Measurements from ENCODE around the gene IL4I1. TPM values are rescaled to one million over a fixed set of nuclear protein-coding genes. Genes with fewer than 3 reads are reported as not detected.
A peak's percentile ranks its signal among the peaks of the same experiment; 100 is the strongest.

IL4I1 gene
- total and polyA plus RNA-seq, 2 of the 8 experiments (the other 6 are each of a cell fraction or from before 2014, with no cell fraction given) = 0.41 to 0.76 TPM

- Histone ChIP-seq H4K8ac (ENCODE audit: extremely low read depth, insufficient read depth, low read length) (peak overlapping the region; percentile 7; the same call in 1 of the 2 replicates), H3K18ac (ENCODE audit: extremely low read depth, low read length) (no peak overlapping the region), H4K20me1 (replicated peaks in 1 of 2; ENCODE audit: control insufficient read depth in 1 of 2, insufficient read depth in 2 of 2, low read length in 2 of 2) (peaks cover 17 to 28% of the 10 kb centered on the region in 2 experiments), H3K27ac (ENCODE audit: low read depth, low read length) (no peak overlapping the region), H4K91ac (replicated peaks; ENCODE audit: insufficient read length, low read length) (no peak overlapping the region), H3K56ac (replicated peaks; ENCODE audit: insufficient read length, low read depth, low read length) (no peak overlapping the region), H4K5ac (ENCODE audit: insufficient read length, low read depth, low read length) (no peak overlapping the region), H2BK12ac (ENCODE audit: low read depth, low read length) (0 out of 2 replicates have a peak overlapping the region, but pooled peaks have one; percentile 18), H3K4ac (replicated peaks; ENCODE audit: insufficient read length, low read depth, low read length) (no peak overlapping the region), H3K23ac (ENCODE audit: insufficient read length) (no peak overlapping the region), H2BK15ac (ENCODE audit: low read length) (no peak overlapping the region), H3K79me2 (ENCODE audit: control insufficient read depth in 1 of 2, insufficient read depth in 2 of 2, low read length in 2 of 2) (peaks cover 17 to 63% of the 10 kb centered on the region in 2 experiments), H3K9me3 (ENCODE audit: insufficient read depth in 2 of 2, low read depth in 1 of 2, low read length in 1 of 2) (no peaks in the 10 kb centered on the region), H3K4me2 (ENCODE audit: insufficient read depth in 1 of 2, low read depth in 2 of 2, low read length in 2 of 2) (peak overlapping the region; percentile 60 to 96), H3K23me2 (ENCODE audit: low read depth, low read length) (peaks cover 9% of the 10 kb centered on the region), H3K27me3 (replicated peaks in 1 of 4; ENCODE audit: control insufficient read depth in 3 of 4, extremely low read depth in 1 of 4, insufficient read depth in 3 of 4, low read length in 3 of 4) (no peaks in the 10 kb centered on the region), H2AFZ (ENCODE audit: low read length) (no peak overlapping the region), H3K4me3 (ENCODE audit: extremely low read depth in 1 of 4, insufficient read depth in 2 of 4, low read depth in 3 of 4, low read length in 4 of 4) (peak overlapping the region in 2 of 4 experiments; percentile 11 to 90; a peak in 5 of 8 replicates), H2BK120ac (replicated peaks; ENCODE audit: low read depth, low read length) (no peak overlapping the region), H2AK5ac (ENCODE audit: low read depth, low read length) (0 out of 2 replicates have a peak overlapping the region, but pooled peaks have one; percentile 42), H3K79me1 (ENCODE audit: low read depth, low read length) (peaks cover 17% of the 10 kb centered on the region), H2BK20ac (ENCODE audit: low read length) (no peak overlapping the region), H3K14ac (ENCODE audit: insufficient read length) (no peak overlapping the region), H3K36me3 (ENCODE audit: control insufficient read depth in 2 of 4, insufficient read depth in 4 of 4, low read length in 3 of 4) (peaks cover 19 to 36% (median 28%) of the 10 kb centered on the region in 4 experiments), H3K9ac (replicated peaks in 1 of 4; ENCODE audit: extremely low read depth in 1 of 4, low read depth in 3 of 4, low read length in 3 of 4) (peak overlapping the region in 2 of 4 experiments; percentile 15; a peak in 2 of 7 replicates), H3K4me1 (replicated peaks in 1 of 4; ENCODE audit: control insufficient read depth in 3 of 4, insufficient read depth in 4 of 4, low read length in 3 of 4) (peaks cover 0 to 12% (median 3%) of the 10 kb centered on the region in 4 experiments; a peak in 5 of 7 replicates), H2BK5ac (ENCODE audit: low read depth, low read length) (no peak overlapping the region)
- no peak for DNase-seq (ENCODE audit: low read depth in 1 of 2, low spot score in 2 of 2)
- FAIRE-seq = no peak
- 91% methylated on average over 14 of the region's 14 CpGs; no CpG with 5 or more reads in 1 of the 2 experiments for WGBS, 2 experiments (ENCODE audit: extremely low coverage in 1 of 2, insufficient coverage in 1 of 2, insufficient read length in 1 of 2, insufficient replicate concordance in 2 of 2, low coverage in 1 of 2, low lambda C conversion rate in 2 of 2, missing lambda C conversion rate in 1 of 2)
- CTCF ChIA-PET (ENCODE audit: partially characterized antibody) = interaction anchor here (1.4 to 3.2 kb wide), 4 partner anchors 9 to 54 kb away, joined by 4 to 18 read pairs (median 14); no protein-coding TSS in a partner anchor
- POLR2A ChIA-PET (ENCODE audit: partially characterized antibody) = interaction anchor here (0.7 to 15.1 kb wide), 15 partner anchors 12 to 349 kb away, joined by 3 to 373 read pairs (median 8); partner anchors contain the start of genes AKT1S1, IL4I1, PRMT1 and TBC1D17
- TF ChIP-seq EZH2 (IDR thresholded peaks at IDR 0.05; ENCODE audit: low read depth, low read length, severe bottlenecking) = no peak
- TF ChIP-seq HDAC6 (IDR thresholded peaks at IDR 0.05; ENCODE audit: low read depth, low read length) = no peak
- no peak for TF ChIP-seq CHD1 (IDR thresholded peaks at IDR 0.05; ENCODE audit: low read depth, low read length)
- TF ChIP-seq RNF2 (IDR thresholded peaks at IDR 0.05; ENCODE audit: borderline replicate concordance, low read depth, low read length, missing control alignments, poor library complexity, severe bottlenecking) = no peak
Measured at GRCh38 chr19:49927526-49928264, 31.0 kb upstream of the IL4I1 start.

Measured in H1 (cell line).